Left renal pelvis (tissue), 4 donors: Measurements from ENCODE around the gene ARHGEF39. TPM values are rescaled to one million over a fixed set of nuclear protein-coding genes. Genes with fewer than 3 reads are reported as not detected.
A peak's percentile ranks its signal among the peaks of the same experiment; 100 is the strongest.

ENCODE experiments used
- DNase-seq, 4 donors: peaks; one replicate each; pipeline ENCODE4 v3.0.0-alpha.2; 2013; ENCODE audit warnings: low read depth in 4 of 4, low spot score in 3 of 4
- polyA plus RNA-seq, 4 donors: library from polyadenylated mRNA; unstranded; fragments of 120-200 nt; gene quantifications; one replicate each; pipeline ENCODE4 v1.2.1, GENCODE V29; 2013; ENCODE audit not compliant: insufficient read length in 4 of 4

The ARHGEF39 gene
- polyA plus RNA-seq, 4 donors = 9.0 to 11.5 (median 9.8) TPM

- no peak for DNase-seq
These were observed 26.8 kb upstream of the ARHGEF39 start for GRCh38 chr9:35691757-35692301.

GRCh38 chr9:35691334-35691650 lies 26.3 kb upstream of the ARHGEF39 start:
- DNase-seq = no peak

DNA sequence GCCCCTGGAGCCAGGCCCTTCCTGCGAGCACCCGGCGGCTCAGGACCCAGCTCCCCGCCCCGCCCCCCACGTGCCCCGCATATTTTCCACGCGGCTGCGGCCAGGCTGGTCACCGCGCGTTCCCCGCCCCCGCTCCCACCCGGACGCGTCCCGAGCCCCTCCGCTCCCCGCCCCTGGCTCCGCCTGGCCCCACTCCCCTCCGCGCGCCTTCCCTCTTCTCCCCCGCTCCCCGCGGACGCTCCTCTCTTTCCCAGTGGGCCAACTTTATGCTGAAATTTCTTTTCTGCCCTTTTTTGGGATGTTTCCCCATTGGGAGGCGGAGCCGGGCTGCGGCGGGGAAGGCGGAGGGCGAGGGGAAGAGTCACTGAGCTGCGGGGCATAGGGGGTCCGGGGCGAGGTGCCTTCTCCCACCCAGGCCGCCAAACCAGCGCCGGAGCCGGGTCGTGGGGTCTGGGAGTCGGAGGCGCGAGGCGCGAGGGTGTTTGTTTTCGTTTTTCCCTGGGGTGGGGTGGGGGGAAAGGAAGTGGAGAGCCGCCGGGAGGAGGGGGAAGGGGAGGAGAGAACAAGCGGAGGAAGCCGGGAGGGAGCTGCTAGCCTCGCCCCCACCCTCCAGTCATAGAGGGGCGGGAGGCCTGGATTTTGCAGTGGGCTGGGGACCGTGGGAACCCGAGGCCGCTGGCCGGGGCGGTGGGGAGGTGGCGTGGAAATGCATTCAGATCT lies 25.8 kb upstream of the ARHGEF39 start:
- DNase-seq = peak in 1 of 4 donors; percentile 50

- no peak for DNase-seq
These were observed 25.3 kb upstream of the ARHGEF39 start for GRCh38 chr9:35690294-35690613.

DNA sequence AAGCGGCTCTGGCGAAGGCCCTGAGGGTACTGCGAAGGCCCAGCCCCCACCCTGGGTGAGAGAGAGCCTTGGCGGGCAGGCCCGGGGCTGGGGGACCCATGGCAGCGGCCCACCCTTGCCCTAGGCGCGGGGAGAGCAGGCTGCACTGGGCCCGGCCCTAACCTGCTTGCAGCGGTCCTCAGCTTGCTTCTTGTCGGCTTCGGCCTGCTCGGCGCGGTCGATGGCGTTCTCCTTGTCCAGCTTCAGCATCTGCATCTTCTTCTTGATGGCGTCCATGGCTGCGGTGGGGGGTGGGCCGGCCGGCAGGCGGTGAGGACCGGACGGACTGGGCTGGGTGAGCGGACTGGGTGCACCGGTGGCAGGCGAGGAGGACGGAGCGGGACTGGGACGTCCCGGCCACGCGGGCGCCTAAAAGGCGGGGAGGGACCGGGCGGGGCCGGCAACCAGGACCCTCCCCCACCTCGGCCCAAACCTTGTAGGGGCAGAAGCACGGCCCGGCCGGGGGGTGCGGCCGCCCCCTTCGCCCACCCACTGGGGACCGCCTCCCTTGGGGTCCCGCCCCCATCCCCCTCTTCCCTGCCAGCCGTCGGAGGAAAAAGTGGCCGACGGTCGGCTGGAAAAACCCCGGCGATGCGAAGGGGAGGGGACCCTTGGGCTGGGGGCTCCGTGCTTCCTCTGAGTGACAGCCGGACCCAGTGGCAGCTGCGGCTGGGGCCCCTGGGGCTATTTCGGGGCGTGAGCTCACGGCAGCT lies 24.7 kb upstream of the ARHGEF39 start, which contains the start of gene TPM2:
Gene TPM2, minus strand, starts transcription at position 384 of the 752 bp plus-strand sequence. Its CDS starts 108 bp downstream, at position 276.
- DNase-seq = no peak

DNA sequence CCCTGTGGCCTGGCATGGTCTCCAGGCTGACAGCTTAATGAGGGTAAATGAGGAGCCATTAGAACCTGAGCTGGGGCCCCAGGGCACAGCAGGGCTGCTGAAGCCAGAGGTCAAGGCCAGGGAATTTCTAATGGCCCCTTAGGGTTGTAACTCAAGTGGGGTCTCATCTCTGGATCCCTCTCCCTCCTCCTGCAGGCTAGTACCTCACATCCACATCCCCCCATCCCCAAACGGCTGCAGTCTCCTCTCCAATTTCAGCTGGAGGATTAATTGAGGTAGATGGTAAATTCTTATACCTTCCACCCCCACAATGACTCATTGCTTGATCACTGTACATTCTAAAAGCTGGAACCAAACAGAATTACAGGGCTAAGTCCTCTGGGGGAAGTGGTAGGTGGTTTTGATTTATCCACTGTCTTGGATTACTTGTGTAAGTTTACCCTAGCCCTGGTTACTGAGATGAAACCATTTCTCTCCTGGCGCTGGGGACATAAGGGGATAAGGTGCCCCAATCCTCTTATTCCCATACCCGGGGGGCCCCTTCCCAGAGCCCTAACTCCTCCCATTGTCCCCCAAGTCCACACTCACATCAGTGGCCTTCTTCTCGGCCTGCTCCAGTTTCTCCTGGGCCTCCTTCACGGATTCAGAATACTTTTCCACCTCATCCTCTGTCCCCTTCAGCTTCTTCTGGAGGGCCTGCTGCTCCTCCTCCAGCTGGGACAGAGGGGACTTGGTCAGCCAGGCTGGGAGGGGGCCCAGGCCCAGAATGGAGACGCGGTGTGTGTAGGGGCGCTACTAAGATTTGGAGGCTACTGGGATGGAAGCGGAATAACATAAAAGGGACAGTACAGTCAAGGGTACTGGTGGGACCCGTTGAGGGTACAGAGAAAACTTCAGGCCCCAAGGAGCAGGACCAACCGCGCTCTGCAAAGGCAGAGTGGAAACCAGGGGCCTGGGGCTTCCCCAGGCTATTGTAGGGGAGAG lies 23.9 kb upstream of the ARHGEF39 start:
- DNase-seq = no peak

DNA sequence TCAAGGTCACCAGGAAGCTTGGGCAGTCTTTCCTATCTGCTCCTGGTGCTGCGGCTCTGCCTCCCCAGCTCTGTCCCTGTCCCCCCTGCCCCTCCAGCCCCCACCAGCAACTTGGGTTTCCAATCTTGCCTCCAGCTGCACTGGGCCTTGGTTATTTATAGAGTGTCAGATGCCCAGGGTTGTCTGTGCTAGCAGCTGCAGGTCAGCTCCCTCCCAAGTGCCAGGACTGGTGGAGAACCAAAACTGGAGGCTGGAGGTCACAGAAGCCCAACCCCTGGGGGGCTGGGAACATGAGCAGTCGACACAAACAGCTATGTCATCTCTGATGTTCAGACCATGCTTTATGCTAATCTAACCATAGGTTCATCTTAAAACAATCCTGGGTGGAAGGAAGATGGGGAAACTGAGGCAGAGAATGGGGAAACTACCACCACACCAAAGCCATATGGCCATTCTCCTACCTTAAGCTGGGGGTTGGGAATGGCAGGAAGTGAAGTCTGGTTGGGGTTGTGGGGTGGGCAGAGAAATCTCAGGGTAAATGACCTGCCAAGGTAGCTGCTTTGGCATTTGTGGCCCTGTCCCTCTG lies 23.1 kb upstream of the ARHGEF39 start:
- no peak for DNase-seq

DNA sequence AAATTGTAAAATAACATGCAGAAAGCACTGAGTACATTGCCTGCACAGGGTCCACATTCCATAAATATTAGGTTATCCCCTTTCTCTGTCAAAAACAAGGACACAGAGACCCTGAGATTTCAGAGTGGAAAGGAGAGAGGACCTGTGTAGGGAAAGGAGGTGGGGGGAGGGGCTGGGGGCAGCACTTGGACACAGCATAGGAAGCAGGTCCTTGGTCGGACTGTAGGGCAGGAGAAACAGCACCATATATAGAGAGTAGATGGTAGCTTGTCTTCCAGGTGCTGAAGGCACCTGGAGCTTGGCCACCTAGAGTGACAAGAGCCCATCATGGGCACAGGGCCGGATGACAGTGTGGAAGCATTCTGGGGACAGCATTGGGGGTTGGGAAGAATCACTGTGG lies 22.3 kb upstream of the ARHGEF39 start:
- DNase-seq = no peak

DNA sequence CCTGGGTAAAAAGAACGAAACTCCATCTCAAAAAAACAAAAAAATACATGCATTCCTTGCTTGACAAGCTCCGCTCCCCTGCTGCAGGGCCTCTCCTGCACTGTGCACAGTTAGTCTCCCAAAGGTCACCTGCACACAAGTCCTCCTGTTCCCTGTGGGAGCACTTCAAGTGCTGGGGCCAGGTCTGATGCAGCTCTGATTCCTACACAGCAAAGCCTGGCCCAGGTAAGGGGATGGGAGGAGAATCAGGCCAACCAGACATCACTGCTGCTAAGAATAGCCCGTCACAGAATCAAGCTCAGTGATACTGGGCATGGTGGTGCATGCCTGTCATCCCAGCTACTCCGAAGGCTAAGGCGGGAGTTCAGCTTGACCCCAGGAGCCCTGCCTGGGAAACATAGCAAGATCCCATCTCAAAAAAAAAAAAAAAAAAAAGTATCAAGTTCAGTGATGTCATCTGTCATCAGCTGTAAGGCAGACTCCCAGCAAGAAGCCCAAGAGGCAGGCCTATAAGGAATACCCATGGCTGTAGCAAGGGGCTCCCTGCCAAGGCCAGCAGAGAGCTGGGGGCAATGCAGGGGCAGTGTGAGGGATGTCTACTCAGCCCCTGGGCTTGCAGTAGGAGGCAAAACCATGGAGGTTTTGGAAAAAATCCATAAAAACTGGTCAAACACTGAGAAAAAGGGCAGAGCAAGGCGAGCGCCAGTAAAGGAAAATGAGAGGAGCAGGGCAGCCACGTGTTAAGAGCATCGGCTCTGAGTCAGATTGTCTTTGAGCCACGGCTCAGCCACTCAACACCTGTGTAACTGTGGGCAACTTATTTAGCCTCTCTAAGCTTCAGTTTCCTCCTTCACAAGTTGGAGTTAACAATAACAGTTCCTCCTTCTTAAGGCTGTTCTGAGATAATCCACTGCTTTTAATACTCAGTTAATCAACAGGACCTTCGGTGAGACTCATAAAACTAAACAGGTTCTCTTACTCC lies 21.5 kb upstream of the ARHGEF39 start:
- no peak for DNase-seq

DNA sequence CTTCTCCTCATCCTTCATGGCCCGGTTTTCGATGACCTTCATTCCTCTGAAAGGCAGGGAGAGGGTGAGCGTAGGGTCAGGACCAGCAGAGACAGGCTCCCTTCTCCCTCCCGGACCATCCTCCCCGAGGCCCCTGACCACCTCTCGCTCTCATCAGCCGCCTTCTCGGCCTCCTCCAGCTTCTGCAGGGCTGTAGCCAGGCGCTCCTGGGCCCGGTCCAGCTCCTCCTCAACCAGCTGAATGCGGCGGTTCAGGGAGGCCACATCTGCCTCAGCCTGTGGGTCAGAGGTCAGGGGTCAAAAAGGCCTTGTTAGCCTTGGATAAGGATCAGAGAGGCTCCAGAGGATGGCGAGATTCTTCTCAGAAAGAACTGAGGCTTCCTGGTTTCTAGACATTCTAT lies 20.5 kb upstream of the ARHGEF39 start:
- no peak for DNase-seq

DNA sequence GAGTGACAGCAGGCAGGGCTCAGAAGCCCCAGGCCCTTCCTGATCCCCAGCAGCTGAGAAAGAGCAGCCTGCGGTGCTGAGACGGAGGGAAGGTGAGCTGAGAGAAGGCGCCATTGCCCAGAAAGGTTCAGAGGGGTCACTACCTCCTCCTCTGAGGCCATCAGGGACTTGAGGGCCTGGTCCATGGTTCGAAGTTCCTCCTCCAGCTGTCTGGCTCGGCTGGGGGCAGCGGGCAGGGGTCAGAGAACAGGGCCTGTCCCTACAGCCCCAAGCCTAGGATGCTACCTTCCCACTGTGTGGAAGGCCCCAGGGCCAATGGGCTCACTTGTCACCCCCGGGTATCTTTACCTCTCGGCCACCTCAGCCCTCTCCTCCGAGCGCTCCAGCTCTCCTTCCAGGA lies 19.9 kb upstream of the ARHGEF39 start:
- DNase-seq = no peak

DNA sequence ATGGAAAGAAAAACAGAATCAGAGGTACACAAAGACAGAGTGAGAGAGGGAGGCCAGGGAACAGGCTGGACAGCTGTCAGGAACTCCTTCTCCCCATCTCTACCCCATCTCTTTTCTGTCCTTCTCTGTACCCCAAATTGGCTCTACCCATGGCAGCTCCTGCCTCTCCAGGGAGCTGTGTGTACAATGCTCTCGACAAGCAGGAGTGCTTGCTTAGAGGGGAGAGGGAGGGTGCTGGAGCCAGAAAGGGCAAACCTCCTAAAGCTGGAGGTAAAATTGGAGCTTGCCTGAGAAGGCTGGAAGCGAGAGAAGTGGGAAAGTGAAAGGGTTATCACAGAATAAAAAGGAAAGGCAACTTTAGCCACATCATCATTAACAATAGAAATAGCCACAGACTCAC lies 18.3 kb upstream of the ARHGEF39 start:
- DNase-seq = no peak

- no peak for DNase-seq
These were observed 17.7 kb upstream of the ARHGEF39 start for GRCh38 chr9:35682520-35683315.

- no peak for DNase-seq
These were observed 17.1 kb upstream of the ARHGEF39 start for GRCh38 chr9:35682051-35682450.

DNA sequence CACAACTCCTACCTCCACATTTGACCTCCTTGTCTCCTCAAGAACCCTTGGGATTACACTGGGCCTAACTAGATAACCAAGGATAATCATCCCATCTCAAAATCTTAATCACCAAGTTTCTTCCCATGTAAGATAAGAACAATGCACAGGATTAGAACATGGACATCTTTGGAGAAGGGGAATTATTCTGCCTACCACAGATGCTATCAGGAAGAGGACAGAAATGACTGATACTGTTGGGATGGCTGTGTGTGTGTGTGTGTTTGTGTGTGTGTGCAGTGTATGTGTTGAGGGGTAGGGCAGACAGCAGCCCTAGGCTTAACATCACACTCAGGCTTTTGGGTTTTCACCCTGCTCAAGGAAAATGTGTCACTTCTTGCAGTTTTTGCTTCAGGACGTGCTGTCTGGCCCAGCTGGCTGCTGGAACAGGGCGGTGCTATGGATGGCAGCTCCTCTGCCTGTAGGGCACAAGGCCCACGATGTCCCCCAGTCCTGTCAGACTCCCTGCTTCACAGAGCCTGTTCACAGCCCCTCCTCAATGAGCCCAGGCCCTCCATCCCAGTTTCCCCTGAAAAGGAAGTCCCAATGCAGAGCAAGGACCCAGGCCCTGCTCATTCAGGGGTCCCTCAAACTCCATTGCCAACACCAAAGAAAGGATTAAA lies 16.5 kb upstream of the ARHGEF39 start:
- no peak for DNase-seq

DNA sequence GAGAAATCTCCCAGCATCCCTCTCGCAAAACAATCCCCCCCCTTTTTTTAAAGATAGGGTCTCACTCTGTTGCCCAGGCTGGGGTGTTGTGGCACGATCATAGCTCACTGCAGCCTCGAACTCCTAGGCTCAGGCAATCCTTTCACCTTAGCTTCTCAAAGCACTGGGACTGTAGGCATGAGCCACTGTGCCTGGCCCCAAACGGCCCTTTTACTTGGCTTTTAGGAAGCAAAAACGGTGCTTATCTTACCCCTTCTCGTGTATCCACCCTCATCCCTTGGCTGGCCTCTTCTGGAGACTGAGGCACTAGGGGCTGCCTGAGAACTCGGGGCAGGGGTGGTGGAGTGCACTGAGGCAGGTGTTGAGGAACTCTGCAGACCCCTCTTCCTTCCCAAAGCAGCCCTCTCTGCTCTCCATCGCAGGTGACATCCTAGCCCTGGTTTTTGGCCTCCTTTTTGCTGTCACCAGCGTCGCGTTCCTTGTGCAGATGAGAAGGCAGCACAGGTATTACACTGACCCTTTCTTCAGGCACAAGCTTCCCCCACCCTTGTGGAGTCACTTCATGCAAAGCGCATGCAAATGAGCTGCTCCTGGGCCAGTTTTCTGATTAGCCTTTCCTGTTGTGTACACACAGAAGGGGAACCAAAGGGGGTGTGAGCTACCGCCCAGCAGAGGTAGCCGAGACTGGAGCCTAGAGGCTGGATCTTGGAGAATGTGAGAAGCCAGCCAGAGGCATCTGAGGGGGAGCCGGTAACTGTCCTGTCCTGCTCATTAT lies 15.5 kb upstream of the ARHGEF39 start:
- DNase-seq = no peak

DNA sequence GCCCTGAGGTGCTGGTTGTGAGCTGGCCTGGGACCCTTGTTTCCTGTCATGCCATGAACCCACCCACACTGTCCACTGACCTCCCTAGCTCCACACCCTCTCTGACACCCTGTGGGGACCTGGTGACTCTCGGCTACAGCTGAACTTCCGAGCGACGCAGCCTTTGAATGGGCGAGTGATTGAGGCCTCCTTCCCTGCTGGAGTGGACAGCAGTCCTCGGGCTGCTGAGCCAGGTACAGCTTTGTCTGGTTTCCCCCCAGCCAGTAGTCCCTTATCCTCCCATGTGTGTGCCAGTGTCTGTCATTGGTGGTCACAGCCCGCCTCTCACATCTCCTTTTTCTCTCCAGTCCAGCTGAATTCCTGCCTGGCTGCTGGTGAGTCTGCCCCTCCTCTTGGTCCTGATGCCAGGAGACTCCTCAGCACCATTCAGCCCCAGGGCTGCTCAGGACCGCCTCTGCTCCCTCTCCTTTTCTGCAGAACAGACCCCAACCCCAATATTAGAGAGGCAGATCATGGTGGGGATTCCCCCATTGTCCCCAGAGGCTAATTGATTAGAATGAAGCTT lies 14.9 kb upstream of the ARHGEF39 start:
- no peak for DNase-seq
